ENCODE data around the gene ZNF827.

The ZNF827 gene, protein sequence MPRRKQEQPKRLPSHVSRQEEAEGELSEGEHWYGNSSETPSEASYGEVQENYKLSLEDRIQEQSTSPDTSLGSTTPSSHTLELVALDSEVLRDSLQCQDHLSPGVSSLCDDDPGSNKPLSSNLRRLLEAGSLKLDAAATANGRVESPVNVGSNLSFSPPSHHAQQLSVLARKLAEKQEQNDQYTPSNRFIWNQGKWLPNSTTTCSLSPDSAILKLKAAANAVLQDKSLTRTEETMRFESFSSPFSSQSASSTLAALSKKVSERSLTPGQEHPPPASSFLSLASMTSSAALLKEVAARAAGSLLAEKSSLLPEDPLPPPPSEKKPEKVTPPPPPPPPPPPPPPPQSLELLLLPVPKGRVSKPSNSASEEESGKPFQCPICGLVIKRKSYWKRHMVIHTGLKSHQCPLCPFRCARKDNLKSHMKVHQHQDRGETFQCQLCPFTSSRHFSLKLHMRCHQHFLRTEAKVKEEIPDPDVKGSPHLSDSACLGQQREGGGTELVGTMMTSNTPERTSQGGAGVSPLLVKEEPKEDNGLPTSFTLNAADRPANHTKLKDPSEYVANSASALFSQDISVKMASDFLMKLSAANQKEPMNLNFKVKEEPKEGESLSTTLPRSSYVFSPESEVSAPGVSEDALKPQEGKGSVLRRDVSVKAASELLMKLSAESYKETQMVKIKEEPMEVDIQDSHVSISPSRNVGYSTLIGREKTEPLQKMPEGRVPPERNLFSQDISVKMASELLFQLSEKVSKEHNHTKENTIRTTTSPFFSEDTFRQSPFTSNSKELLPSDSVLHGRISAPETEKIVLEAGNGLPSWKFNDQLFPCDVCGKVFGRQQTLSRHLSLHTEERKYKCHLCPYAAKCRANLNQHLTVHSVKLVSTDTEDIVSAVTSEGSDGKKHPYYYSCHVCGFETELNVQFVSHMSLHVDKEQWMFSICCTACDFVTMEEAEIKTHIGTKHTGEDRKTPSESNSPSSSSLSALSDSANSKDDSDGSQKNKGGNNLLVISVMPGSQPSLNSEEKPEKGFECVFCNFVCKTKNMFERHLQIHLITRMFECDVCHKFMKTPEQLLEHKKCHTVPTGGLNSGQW

GRCh38 chr4:145938618-145939440 lies at the start of gene ZNF827:
Gene ZNF827 (minus strand): TSS chr4:145938823. CDS start chr4:145938407, 416 bp downstream.
- DNase-seq (ENCODE audit: low spot score): peak; percentile 75

GRCh38 chr4:145984563-145984962 lies 45.9 kb upstream of the ZNF827 start:
- DNase-seq (ENCODE audit: low spot score): no peak

GRCh38 chr4:145982791-145983190 lies 44.2 kb upstream of the ZNF827 start:
- no peak for DNase-seq (ENCODE audit: low spot score)

GRCh38 chr4:145979160-145979559 lies 40.5 kb upstream of the ZNF827 start:
- DNase-seq (ENCODE audit: low spot score): no peak

GRCh38 chr4:145976680-145977079 lies 38.1 kb upstream of the ZNF827 start:
- DNase-seq (ENCODE audit: low spot score): no peak

DNA sequence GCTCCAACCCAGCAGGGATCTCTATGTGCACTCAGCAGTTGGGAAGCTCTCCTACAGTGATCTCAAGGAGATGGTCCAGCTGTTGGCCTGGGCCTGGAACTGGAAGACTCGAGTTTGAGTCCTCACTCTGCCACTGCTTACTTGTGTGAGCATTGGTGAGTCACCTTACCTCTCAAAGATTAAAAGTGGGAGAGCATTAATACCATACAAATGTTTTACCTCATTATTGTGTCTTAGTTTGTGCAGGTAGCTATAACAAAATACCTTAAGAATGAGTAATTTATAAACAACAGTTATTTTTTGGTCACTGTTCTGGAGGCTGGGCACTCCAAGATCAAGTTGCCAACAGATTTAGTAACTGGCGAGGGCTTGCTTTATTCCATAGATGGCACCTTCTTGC lies 21.4 kb upstream of the ZNF827 start:
- no peak for DNase-seq (ENCODE audit: low spot score)

DNA sequence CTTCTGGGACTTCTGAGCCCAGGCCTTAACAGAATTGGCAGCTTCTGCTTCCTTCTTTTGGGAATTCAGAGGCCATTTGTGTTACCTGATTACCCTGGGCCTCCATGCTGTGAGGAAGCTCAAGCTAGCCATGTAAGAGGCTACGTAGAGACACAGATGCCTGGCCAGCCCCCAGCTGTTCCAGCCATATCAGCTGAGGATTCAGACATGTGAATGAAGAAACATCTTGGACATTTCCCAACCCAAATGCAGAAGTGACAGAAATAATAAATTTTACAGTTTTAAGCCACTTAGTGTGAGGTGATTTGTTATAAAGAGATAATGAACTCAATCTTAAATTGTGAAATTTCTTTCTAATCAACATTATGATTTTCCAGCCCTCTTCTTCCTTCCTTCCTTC lies 18.7 kb upstream of the ZNF827 start:
- no peak for DNase-seq (ENCODE audit: low spot score)

GRCh38 chr4:145956288-145956890 lies 17.8 kb upstream of the ZNF827 start:
- peak; percentile 42 for DNase-seq (ENCODE audit: low spot score)

GRCh38 chr4:145954924-145955339 lies 16.3 kb upstream of the ZNF827 start:
- DNase-seq (ENCODE audit: low spot score): no peak

DNA sequence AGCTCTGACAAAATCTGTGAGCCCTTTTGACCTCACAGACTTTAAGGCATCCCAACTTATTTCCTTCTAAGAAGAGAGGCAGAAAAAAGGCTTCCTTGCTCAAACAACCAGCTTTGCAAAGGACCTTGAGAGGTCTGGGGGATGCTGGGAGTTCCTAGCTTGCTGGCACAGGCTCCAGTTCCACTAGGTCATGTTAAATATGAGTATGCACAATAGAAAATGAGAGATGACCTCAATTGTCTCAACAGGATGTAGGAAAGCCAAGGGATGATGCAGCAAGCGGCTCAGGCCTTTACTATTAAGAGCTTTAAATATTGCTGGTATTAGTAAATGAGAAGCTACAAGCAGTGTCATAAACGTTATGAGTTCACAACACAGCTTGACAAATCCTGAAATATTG lies 13.3 kb upstream of the ZNF827 start:
- DNase-seq (ENCODE audit: low spot score): no peak

DNA sequence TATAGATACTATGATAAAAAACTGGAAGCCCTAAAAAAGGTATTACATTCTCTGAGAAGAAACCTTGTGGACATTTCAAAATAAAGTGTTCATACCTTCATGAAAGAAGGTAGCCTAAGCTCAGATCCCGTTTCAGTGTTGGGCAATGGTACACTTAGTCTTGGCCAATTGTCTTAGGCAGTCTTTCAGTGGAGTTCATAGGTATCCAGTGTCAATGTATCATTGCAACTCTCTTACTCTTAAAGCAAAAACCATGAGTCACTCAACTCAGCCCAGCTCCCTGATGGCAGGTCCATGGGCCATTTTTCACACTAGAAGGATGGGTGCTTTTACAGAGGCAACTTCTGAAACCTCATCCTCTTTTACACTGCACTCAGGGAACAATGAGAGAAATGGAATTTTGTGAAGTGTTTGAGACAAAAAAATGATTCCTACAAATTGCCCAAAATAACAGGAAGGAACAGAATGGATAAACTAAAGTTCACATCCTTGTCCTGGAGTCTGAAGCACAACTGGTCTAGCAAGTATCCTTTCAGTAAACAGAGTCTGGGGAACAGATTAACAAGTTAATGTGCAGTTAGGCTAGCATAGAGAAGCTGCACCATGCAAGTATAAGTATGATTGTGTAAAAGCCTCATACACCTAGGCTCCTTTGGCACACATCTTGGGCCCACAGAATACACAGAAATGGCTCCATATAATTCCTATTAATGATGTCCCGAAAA lies 7.0 kb upstream of the ZNF827 start:
- no peak for DNase-seq (ENCODE audit: low spot score)

DNA sequence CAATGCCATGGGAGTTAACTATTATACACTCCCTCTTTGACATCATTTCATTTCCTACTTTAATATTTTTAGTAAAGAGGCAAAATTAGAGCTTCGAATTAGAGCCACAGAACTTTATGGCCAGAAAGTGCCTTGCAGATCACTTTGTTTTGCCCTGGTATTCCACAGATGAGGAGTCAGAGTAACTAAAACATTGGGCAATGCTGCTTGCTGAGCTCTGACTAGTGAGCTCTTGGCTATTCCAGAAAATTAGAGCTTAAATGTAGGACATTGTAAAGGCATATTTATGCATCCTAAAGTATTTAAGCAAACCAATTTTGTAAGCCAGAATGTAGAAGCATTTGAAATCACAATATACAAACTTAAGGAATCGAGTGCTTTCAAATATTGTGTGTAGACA lies 6.3 kb upstream of the ZNF827 start:
- DNase-seq (ENCODE audit: low spot score): no peak

GRCh38 chr4:145939856-145940255 lies 1.2 kb upstream of the ZNF827 start:
- no peak for DNase-seq (ENCODE audit: low spot score)

DNA sequence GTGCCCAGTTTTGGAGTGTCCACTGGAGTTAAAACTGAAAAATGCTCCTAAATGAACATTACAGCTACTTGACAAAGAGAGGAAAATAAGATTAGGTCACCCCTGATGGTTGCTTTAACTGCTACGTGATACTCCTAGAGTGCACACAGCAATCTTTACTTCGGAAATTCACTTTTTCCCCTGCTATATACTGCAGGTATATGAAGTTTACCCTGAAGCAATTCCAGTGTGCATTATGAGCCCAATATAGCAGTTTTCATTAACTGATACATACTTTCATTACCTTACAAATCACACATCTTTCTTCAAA lies 773 bp upstream of the ZNF827 start:
- no peak for DNase-seq (ENCODE audit: low spot score)

GRCh38 chr4:145937971-145938611 lies 532 bp downstream of the ZNF827 start:
- peak; percentile 26 for DNase-seq (ENCODE audit: low spot score)

DNA sequence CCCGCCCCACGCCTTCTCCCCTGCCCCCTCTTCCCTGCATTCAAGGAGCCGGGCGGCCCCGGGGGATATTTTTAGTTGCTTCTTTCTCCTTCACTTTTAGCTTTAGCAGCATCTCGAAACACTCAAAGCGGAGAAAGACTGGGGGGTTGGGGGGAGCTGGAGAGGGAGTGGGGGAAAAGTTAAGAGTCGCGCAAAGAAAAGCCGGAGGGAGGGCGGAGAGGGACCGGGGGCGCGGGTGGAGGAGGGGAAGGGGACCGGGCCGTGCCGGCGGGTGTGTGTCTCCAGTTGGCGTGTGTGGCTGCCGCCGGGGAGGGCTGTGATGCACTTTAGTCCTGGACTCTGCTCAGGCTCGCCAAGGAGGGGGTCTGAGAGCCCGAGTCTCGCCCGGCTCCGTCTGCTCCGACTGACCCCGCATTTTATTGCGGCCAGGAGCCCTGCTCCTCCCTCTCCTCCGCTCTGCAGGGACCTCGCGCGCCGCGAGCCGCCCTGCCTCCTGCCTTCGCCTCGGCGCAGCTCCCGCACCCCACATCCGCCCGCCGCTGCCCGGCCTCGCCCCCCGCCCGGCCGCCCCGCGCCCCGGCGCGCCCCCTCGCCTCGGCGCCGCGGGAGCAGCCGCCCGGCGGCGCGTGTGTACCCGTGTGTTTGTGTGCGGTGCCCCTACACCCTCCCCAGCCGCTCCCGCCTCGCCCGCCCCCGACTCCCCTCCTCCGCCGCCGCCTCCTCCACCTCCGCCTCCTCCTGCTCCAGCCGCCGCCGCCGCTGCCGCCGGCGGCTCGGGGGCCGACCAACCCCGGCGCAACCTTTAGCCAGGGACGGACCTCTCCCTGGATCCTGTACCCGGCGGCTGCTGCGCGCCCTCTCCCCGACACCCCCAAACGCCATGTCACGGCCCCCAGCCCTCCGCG lies 1.4 kb downstream of the ZNF827 start:
- DNase-seq (ENCODE audit: low spot score): peak; percentile 41

DNA sequence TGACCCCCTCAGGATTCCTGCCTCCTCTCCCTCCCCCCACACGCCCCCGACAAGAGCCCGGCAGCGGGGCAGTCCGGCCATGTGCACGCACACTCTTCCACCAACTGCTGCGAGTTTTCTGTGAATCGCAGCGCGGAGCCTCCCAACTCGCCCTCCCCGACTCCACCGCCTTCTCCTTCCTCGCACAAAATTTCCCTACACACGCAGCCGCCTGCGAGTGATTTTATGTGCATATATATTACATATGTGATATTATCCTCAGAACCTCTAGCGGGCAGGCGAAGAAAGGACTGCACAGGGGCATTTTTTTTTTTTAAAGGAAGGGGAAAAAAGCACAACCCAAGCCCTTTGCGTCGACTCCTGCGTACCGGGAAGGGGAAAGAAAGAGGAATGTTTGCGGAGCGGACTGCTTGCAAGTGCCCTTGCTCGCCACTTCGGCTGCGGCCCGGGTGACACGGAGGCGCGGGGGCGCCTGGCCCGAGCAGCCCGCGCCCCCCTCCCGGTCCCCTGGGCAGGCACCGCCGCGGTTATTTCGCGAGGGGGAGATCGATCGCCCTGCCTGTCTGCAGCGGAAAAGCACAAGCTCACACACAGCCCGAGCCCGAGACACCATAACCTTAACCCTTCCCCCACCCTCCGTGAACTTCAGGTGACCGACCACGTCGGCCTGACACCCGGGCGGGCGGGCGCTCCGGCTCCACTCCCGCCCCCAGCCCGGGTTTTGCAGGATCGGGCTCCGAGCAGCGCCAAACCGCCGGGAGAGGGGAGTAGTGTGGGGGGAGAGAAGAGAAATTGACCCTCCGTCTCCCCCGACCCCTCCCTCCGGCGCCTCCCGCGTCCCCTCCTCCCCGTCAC lies 2.3 kb downstream of the ZNF827 start:
- DNase-seq (ENCODE audit: low spot score): peak; percentile 69
